22Rv1 (cell line): ENCODE results near the gene AKAP8L.

Source experiments
- CTCF ChIP-seq: fragments of 450-650 bp; IDR thresholded peaks from 2 replicates; pipeline ENCODE4 v1.5.1; 2017; ENCODE audit warnings: mild to moderate bottlenecking
- ZFX ChIP-seq: fragments of 450-650 bp; IDR thresholded peaks from 2 replicates; pipeline ENCODE4 v1.6.1; 2017; ENCODE audit warnings: antibody characterized with exemption, borderline replicate concordance

- TF ChIP-seq CTCF = no peak
- no peak for TF ChIP-seq ZFX
Measured at GRCh38 chr19:15426485-15427349, 7.9 kb upstream of the AKAP8L start.
